Measurements from ENCODE around the gene CAMTA1.

CAMTA1 gene

GRCh38 chr1:7435276-7436055 lies 650.2 kb downstream of the CAMTA1 start:
- no peak overlapping the region for H3K4me3 ChIP-seq (ENCODE audit: low read depth, low read length)
- TF ChIP-seq, protein P1, sequence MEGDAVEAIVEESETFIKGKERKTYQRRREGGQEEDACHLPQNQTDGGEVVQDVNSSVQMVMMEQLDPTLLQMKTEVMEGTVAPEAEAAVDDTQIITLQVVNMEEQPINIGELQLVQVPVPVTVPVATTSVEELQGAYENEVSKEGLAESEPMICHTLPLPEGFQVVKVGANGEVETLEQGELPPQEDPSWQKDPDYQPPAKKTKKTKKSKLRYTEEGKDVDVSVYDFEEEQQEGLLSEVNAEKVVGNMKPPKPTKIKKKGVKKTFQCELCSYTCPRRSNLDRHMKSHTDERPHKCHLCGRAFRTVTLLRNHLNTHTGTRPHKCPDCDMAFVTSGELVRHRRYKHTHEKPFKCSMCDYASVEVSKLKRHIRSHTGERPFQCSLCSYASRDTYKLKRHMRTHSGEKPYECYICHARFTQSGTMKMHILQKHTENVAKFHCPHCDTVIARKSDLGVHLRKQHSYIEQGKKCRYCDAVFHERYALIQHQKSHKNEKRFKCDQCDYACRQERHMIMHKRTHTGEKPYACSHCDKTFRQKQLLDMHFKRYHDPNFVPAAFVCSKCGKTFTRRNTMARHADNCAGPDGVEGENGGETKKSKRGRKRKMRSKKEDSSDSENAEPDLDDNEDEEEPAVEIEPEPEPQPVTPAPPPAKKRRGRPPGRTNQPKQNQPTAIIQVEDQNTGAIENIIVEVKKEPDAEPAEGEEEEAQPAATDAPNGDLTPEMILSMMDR (IDR thresholded peaks at IDR 0.05; ENCODE audit: low read depth, low read length), result no peak

GRCh38 chr1:7436056-7437005 lies 651.1 kb downstream of the CAMTA1 start:
- H3K4me3 ChIP-seq (ENCODE audit: low read depth, low read length), result no peak overlapping the region

DNA sequence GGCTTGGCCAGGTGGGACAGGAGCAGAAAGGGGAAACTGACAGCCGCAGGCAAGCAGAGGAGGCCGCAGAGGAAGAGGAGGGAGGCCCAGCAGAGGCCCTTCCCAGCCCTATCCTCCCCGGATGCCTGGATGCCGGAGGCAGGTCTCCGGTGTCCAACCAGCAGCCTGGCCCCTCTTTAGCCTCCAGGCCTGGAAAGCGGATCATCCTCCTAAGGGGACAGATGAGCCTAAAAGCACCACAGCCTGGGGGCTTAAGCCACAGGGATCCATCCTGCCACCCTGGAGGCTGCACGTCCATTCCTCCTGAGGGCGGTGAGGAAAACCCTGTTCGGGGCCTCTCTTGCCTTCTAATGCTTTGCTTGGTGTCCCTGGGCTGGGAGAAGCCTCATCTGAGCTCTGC lies 651.8 kb downstream of the CAMTA1 start:
- TF ChIP-seq, protein P1 (IDR thresholded peaks at IDR 0.05; ENCODE audit: low read depth, low read length), result no peak
- no peak overlapping the region for H3K4me3 ChIP-seq (ENCODE audit: low read depth, low read length)

More at GRCh38 chr1:7436056-7437005, 651.1 kb downstream of the CAMTA1 start:
- TF ChIP-seq, protein P1 (IDR thresholded peaks at IDR 0.05; ENCODE audit: low read depth, low read length), result no peak

DNA sequence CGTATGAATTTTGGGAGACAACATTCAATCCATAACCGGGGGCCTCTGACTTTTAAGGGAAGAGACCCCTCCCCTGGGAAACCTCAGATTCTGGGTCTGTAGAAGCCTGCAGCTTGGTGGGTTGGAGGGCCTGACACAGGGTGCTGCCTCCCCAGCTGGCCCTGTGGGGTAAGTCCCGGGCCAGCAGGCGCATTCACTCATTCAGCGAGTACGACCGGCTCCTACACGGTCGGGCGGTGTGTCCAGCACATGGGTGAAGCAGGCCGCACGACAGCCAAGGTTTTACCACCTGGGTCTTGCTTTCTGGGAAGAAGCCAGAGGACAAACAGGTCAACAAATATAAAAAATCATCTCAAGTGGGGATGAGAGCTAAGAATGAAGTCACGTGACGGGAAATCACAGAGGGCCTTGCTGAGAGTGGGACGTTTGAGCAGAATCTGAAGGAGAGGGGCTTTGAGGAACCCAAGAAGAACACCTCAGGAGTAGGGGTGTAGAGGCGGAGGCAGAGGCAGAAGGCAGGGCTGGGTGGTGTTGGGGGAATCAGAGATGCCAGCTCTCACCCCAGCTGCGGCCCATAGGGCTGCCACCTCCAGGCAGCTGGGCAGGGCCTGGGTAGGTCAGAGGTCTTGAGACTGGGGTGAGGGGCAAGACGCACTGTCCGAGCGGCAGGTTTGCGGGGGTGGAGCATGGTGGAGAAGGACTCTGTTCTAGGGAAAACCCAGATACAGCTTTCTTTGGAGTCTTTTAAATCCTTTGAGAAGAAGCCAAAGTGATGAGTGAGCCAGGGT lies 652.5 kb downstream of the CAMTA1 start:
- no peak overlapping the region for H3K4me3 ChIP-seq (ENCODE audit: low read depth, low read length)
- TF ChIP-seq, protein P1 (IDR thresholded peaks at IDR 0.05; ENCODE audit: low read depth, low read length), result no peak

DNA sequence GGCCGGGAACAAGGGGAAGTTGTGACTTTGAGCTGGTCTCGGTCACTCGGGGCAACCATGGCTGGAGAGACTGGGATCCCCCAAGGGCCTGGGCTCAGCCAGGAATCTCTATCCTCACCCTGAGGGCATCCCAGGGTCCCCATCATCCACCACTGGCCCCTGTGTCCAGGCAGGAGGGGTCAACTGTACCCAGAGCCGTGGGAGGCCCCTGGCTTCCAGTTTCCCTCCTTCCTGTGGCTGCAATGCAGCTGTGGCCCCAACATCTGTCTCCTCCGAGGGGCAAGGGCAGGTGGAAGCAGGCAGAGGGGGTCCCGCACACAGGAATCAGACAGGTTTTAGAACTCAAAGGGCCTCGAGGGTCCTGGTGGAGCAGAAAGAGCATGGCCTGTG lies 653.1 kb downstream of the CAMTA1 start:
- TF ChIP-seq, protein P1 (IDR thresholded peaks at IDR 0.05; ENCODE audit: low read depth, low read length), result no peak

DNA sequence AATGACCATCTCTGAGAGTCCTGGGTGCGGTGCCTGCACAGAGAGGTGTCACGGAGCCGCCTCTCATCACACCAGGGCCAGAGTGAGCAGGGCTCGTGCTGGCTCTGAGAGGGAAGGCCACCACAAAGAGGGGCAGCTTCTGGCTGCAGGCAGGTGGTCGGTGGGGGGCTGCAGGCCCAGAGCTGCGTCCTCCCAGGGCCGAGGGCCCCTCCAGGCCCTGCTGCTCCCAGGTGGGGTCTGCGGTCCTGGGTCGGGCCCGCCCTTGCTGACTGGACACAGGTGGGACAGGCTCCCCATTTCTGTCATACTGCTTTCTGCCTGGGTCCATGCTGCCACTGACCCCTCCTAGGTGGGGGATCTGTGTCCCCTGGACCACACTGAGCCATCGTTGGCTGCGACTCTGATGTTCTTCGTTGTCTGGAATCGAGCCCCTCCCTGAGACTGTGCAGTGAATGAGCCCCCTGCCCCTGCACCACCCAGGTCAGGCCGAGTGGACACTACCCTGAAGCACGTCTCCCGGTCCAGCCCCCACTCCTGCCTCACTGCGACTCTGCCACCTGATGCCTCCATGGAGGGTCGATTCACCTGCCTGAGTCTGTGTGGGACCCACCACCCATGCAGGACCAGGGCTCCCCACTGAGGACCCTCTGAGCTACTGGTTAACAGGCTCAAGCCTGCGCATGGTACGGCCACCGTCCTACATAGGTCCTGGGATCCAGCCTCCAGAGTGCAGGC lies 653.8 kb downstream of the CAMTA1 start:
- TF ChIP-seq, protein P1 (IDR thresholded peaks at IDR 0.05; ENCODE audit: low read depth, low read length), result no peak
- no peak overlapping the region for H3K4me3 ChIP-seq (ENCODE audit: low read depth, low read length)

More for the DNA sequence above, 653.1 kb downstream of the CAMTA1 start:
- no peak overlapping the region for H3K4me3 ChIP-seq (ENCODE audit: low read depth, low read length)

Measured in WI38 (cell line).